Islet of Langerhans (tissue), 1 donor: ENCODE measurements around the gene CEBPA.

Experiments
- FAIRE-seq: peaks from one replicate; lab custom pipeline; 2011; peaks lifted over from hg19 to GRCh38; lab: Jason Lieb, UNC

The CEBPA gene

DNA sequence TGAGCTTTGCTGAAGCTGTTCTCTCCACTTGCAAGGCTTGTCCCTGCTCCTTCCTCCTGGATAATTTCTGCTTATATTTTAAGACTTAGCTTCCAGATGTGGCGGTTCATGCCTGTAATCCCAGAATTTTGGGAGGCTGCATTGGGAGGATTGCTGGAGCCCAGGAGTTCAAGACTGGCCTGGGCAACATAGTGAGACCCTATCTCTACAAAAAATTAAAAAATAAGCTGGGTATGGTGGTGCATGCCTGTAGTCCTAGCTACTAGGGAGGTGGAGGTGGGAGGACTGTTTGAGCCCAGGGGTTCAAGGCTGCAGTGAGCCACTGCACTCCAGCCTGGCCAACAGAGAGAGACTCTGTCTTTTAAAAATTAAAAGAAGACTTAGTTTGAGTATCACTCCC is 31.6 kb downstream of the CEBPA start:
- FAIRE-seq = no peak

- no peak for FAIRE-seq
These were observed 33.3 kb downstream of the CEBPA start for GRCh38 chr19:33269016-33269415.

DNA sequence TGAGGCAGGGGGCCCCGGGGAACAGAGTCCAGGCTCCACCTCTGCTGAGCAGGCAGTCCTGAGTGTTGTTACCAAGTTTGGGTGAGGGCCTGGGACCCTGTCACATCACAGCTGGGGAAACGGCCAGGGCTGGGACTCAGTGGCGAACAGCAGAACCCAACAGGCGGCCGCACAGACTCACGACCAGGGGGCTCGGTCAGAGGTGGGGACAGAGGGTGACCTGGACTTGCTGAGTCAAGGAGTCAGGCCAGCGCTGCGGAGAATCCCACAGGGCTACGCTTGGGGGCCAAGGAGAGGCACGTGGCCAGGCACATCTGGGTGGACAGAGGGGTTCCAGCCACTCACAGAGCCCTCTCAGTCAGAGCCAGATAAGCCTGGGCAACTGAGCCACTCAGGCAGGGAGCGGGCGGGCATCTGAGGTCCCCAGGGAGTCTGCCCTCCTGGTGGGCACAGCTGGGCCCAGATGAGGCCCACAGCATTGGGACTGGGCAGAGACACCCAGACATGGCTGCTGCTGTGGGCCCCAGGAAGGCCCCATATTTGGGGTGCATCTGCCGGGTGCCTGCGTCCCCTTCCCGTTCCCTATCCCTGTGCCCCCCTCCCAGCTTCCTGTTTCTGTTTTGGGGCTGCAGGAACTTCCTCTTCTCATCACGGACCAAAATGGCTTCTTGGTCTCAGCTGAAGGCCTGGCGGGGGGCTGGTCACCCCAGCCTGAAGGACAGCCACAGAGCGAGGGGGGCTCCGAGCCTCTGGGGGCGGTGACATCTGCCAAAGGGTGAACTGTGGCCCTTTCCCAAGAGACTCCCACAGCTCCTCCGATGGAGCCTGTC is 34.0 kb downstream of the CEBPA start:
- no peak for FAIRE-seq

GRCh38 chr19:33267706-33268105 is 34.6 kb downstream of the CEBPA start:
- no peak for FAIRE-seq

- FAIRE-seq = no peak
These were observed 35.3 kb downstream of the CEBPA start for GRCh38 chr19:33266974-33267484.

DNA sequence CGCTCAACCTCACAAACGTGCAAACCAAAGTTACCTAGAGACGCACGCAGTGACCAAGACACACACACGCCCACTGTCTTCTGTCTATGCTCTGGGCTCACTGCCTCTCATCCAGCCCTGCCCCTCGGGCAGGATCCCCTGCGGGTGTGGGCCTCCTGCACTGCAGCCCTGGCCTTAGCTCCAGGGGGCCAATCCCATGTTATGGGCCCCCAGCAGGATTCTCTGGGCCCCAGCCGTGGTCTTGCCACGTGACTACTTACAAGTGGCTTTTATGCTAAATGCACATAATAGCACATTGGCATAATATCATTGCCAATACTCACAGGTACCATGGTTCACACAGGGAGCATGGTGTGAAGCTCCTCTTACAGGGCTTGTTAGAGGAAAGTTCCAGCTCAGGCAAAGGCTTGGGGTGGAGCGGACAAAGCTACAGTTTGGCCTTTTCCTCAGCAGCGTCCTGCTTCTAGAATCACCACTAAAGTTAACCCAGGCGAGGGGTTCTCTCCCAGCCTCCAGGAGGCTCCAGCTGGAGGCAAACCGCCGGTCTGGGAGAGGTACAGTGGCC is 37.4 kb downstream of the CEBPA start:
- no peak for FAIRE-seq

DNA sequence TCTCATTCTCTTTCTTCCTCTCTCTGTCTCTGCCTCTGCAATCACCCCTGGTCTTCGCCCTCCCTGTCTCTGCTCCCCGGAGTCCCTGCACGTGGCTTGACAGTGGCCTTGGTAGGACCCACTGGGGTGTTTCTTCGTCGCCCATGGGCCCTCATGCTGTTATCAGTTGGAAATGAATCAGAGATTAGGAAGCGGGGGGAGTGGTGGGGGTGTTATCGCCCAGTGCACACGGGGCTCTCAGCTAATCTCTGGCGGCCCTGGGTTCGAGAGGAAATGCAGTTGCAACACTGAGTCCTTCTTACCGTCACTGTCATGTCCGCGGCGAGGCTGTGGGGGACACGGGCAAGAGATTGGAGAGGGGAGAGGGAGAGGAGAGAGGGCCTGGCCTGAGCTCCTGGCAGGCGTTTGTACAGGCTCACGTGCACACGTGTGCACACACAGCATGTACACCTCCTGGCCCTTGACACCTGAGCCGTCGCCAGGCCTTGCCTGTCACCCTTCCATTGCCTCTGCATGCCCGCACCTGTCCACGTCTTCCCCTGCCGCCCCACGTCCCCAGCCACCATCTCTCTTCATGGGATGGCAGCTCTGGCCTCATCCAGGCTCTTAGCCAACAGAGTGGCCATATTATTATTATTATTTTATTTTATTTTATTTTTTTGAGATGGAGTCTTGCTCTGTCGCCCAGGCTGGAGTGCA is 38.9 kb downstream of the CEBPA start:
- no peak for FAIRE-seq

DNA sequence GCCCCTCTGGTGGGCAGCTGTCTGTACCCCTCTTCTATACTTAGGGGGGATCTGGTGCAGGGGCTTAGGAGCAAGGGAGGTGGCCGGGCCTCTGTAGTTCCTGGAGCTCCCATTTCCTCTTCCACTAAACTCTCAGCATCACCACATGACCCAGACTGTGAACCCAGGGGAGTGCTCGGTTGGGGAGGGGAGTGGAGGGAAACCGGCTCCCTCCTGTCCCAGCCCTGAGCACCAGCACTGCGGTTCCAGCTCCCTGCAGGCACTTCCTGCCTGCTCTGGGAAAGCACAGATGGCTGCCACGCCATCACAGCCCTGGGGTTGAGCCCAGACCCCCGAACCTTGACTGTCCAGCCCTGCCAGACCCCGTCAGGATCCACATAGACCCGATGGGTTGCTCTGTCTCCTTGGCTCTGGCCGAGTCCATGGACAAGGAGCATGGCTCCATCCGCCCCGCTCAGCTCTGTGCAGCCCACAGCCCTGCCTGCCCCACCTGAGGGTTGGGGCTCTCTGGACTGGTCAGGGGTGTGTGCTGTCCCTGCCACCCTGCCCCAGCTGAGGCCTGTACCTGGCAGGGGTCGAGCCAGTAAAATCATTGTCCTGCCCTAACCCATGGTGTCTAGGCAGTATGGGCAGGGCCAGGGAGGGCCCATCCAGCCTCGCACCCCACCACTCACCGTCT is 40.7 kb downstream of the CEBPA start:
- no peak for FAIRE-seq

DNA sequence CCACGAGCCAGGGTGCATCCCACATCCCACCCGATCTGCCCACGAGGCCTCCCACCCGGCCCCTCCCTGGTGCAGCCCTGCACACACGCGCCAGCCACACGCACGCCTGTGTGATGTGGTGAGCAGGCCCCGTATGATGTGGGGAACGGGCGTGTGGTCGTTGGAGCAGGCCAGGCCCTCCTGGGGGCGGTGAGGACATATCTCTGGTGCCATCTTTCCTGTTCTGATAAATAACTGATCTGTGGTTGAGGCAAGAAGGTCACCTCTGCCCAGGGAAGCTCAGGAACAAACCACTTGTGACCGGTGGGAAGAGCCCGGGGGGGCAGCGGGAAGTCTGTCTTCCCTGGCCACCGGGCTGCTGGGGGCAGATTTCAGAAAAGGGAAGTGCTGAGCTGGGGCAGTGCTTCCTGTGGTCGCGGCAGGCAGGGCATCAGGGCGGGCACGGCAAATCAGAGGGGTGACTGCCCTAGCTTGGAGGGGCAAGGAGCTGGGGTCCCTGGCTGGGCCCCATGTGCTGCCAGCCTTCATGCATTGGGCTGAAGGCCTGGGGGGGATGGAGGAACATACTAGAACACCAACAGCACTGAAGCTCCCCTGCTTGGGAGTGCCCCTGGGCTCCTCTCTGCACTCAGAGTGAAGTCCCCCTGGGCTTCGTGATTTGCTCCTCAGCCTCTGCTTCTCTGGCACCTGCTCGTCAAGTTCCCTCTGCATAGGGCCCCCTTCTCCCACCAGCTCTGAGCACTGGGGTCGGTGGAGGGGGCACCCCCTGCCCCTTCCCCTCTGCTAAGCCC is 41.5 kb downstream of the CEBPA start:
- FAIRE-seq = no peak

GRCh38 chr19:33259539-33259938 is 42.8 kb downstream of the CEBPA start:
- FAIRE-seq = no peak

DNA sequence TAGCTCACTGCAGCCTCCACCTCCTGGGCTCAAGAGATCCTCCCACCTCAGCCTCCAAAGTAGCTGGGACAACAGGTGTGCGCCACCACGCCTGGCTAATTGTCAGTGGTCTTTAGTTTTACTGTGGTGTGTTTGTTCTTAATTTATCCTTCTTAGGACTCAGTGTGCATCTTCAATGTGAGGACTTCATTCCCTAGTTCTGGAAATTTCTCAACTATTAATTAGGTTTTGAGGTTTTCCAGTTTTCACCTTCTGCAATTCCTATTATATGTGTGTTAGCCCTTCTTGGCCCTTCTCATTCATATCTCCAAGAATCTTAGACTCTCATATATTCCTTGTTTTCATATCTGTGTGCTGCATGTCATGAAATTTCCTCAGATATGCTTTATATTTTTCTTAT is 44.5 kb downstream of the CEBPA start:
- no peak for FAIRE-seq

- no peak for FAIRE-seq
These were observed 46.1 kb downstream of the CEBPA start for GRCh38 chr19:33256261-33256660.

DNA sequence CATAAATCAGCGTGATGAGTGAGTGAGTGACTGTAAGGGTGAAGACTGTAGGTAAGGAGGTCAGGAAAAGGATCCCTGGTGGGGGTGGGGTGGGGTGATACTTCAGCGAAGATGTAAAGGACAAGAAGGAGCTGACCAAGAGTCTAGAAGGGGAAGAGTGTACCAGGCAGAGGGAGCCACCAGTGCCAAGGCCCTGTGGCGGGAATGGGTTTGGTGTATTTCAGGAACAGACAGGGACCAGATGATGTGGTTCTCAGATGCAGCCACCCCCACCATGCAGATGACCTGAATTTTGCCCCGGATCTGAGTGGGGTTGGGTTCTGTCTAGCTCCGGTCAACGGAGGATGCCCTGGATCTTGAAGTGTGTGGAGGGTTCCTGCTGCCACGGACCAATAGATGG is 46.6 kb downstream of the CEBPA start:
- FAIRE-seq = no peak

- FAIRE-seq = no peak
These were observed 48.0 kb downstream of the CEBPA start for GRCh38 chr19:33254245-33254824.

GRCh38 chr19:33252971-33253370 is 49.4 kb downstream of the CEBPA start:
- no peak for FAIRE-seq

DNA sequence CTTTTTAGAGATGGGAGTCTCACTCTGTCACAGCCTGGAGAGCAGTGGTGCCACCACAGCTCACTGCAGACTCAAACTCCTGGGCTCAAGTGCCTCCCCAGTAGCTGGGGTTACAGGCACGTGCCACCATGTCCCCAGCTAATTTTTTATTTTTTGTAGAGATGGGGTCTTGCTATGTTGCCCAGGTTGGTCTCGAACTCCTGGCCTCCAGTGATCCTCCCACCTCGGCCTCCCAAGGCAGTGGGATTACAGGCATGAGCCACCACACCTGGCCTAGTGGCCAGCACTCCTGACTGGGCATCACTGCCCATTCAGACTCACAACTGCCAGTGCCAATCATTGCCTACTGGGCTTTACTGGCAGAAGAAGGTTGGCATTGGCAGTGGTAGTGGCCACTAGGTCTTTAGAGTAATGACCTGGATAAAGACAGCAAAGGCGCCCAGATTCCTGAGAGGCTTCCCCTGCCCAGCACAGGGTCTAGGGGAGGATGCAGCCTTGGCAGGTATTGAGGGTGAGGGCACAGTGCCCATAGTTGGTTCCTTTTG is 49.8 kb downstream of the CEBPA start:
- no peak for FAIRE-seq

DNA sequence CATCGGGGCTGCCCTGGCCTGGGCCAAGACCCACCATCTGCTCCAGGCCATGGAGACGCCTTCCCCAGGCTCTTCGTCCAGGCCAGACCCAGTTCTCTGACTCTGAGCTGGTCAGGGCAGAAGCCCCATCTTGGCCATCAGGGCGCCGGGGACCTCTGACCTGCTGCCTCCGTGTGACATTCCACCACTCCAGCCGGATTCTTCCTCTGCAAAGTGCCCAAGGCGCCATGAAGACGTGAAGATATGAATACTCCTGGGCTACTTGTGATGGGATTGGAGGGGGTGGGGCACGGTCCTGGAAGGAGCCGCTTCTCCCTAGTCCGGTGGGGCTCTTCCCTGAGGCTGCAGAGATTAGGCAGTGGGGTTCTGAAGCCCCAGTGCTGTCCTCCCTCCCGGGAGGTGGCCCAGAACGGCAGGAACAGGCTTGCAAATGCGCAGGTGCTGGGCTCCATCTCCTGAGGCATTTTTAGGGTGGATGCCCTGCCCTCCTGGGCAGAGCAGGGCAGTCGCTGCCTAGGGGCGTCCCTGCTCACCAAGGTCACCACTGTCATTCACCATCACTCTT is 50.7 kb downstream of the CEBPA start:
- FAIRE-seq = no peak

- no peak for FAIRE-seq
These were observed 51.3 kb downstream of the CEBPA start for GRCh38 chr19:33251076-33251475.

- no peak for FAIRE-seq
These were observed 51.8 kb downstream of the CEBPA start for GRCh38 chr19:33250500-33250899.
